Pancreas (tissue), 10 donors: ENCODE measurements around the gene GBX1. TPM values are rescaled to one million over a fixed set of nuclear protein-coding genes. Genes with fewer than 3 reads are reported as not detected.
A peak's percentile ranks its signal among the peaks of the same experiment; 100 is the strongest.

Experiments used
- ATAC-seq, 4 donors: fragments of 200-7000 bp; cut with Tn5 transposase; one replicate each; pipeline versions ENCODE4 v1.8.0 to v1.9.1; 2020; ENCODE audit warnings: mild to moderate bottlenecking in 4 of 4, moderate library complexity in 4 of 4
- DNase-seq, 6 donors: peaks; one replicate each; pipeline ENCODE4 v3.0.0-alpha.2; 2020
- FAIRE-seq: peaks from 2 replicates; lab custom pipeline; 2012; peaks lifted over from hg19 to GRCh38; lab: Jason Lieb, UNC
- H3K27ac ChIP-seq, 4 donors: fragments of 200-600 bp; sonication (generic); 1 replicate in 3 of 4; 2 replicates in 1 of 4; pipeline versions ENCODE4 v1.5.0 to v1.8.0; 2020
- H3K27me3 ChIP-seq, 4 donors: fragments of 200-600 bp; one replicate each; pipeline ENCODE4 v1.8.0; 2021
- H3K36me3 ChIP-seq, 3 donors: fragments of 200-600 bp; sonication (generic) in 1 of 3; one replicate each; pipeline versions ENCODE4 v1.5.0 to v1.8.0; 2020 to 2021
- H3K4me1 ChIP-seq, 3 donors: fragments of 200-600 bp; one replicate each; pipeline ENCODE4 v1.8.0; 2021
- H3K4me3 ChIP-seq, 4 donors: fragments of 200-600 bp; sonication (generic) in 2 of 4; one replicate each; pipeline versions ENCODE4 v1.5.0 to v1.8.0; 2020 to 2021
- H3K9me3 ChIP-seq, 4 donors: fragments of 200-600 bp; one replicate each; pipeline ENCODE4 v1.8.0; 2021
- WGBS, 2 donors: extraction: QIAGEN DNeasy Blood & Tissue Kit; methylation state at CpG; one replicate each; pipeline ENCODE4 v1.1.7; 2013; 5-methylcytosine and 5-hydroxymethylcytosine counted together
- intact Hi-C, 3 donors: fragments of 100-400 bp; cut with DNase I; formaldehyde crosslinking; loops; one replicate each; pipeline versions ENCODE4 v1.11.1 to v1.14.2; 2022
- polyA plus RNA-seq, 2 donors: library from polyadenylated mRNA; stranded (reverse); fragments of 200-250 nt; gene quantifications; one replicate each; pipeline ENCODE4 v1.2.3, GENCODE V29; 2013
- total RNA-seq, 6 donors: library from RNA; stranded (reverse); fragmentation: NEBNext Ultra II Directional in 4 of 6; extraction: Animal tissue kit (Norgen Biotek cat#: 25700) in 4 of 6; gene quantifications; one replicate each; pipeline versions ENCODE4 v1.2.1 to v1.2.4, GENCODE V29; 2021 to 2023
- TF ChIP-seq, protein P1 (sequence below), 4 donors: fragments of 200-600 bp; sonication (generic) in 3 of 4; IDR thresholded peaks; one replicate each; pipeline versions ENCODE4 v1.5.0 to v1.8.0; 2021; ENCODE audit warnings: antibody characterized with exemption in 4 of 4
- donor health status: healthy with polysubstance abuse.
- donor health status: DM: no; HTN: no; CAD: no; lungs with moderate emphysema.
- donor health status: DM: no; HTN: no; CAD: no.
- donor health status: control.
- donor health status: control.
- donor health status: Bipolar disorder and iron deficiency.
- donor health status: DM: yes; HTN: yes; CAD: no.
- donor health status: DM: no; HTN: no; CAD: no.
- donor health status: DM: no; HTN: no; CAD: no.
- donor health status: DM: yes; HTN: yes; CAD: no.

GBX1 gene
- total and polyA plus RNA-seq, 8 donors, result not detected

DNA sequence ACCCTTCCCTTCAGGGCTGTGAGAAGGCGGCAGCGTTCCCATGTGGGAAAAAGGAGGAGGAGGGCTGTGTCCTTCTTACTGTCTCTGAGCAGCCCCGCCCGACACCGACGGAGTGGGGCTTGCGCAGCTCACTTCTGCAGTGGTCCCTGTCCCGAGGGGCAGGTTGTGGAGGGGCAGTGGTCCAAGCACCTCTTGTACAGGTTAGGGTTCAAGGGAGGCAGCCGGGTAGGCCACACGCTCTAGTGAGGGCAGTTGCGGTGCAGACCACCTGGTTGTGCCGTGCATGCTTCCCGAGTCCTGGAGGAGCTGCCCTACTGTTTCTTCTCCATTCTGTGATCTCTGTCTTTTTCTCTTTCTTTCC is 48.5 kb downstream of the GBX1 start:
- TF ChIP-seq, protein P1, sequence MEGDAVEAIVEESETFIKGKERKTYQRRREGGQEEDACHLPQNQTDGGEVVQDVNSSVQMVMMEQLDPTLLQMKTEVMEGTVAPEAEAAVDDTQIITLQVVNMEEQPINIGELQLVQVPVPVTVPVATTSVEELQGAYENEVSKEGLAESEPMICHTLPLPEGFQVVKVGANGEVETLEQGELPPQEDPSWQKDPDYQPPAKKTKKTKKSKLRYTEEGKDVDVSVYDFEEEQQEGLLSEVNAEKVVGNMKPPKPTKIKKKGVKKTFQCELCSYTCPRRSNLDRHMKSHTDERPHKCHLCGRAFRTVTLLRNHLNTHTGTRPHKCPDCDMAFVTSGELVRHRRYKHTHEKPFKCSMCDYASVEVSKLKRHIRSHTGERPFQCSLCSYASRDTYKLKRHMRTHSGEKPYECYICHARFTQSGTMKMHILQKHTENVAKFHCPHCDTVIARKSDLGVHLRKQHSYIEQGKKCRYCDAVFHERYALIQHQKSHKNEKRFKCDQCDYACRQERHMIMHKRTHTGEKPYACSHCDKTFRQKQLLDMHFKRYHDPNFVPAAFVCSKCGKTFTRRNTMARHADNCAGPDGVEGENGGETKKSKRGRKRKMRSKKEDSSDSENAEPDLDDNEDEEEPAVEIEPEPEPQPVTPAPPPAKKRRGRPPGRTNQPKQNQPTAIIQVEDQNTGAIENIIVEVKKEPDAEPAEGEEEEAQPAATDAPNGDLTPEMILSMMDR (IDR thresholded peaks at IDR 0.05), result no peak
- peak in 1 of 6 donors; percentile 69 for DNase-seq

DNA sequence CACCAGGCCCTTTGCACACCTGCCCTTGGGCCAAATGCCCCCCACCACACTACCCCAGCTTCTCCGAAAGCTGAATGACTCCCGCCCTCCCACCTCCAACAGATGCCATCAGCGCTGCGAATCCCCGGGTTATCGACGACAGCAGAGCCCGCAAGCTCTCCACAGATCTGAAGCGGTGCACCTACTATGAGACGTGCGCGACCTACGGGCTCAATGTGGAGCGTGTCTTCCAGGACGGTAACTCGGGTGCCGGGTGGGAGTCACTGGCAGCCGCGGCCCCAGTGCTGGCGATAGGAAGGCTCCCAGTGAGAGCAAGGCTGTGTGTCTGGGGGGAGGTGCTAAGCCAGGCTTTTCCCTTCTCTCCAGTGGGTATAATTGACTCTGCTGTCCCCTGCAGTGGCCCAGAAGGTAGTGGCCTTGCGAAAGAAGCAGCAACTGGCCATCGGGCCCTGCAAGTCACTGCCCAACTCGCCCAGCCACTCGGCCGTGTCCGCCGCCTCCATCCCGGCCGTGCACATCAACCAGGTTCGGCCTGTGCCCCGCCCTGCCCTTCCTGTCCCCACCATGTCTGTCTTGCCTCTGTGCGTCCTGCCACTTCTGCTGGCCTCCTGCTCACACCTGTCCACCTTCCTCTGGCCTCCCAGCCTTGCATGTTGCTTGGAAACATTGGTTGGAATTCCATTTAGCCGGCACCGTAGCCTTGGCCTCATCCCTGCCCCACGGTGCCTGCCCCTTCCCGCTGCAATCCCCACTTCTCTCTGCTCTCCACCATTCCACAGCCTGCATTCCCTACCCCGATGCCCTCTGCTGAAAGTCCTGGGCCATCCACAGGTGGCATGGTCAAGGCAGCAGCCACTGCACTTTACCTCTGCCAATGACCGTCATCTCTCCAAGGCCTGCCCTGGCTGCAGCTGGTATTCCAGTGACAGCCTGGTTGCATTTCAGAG is 49.1 kb downstream of the GBX1 start:
- peak in 1 of 6 donors; percentile 58 for DNase-seq
- 91% methylated on average over 38 of the region's 38 CpGs for WGBS, 2 donors
- TF ChIP-seq, protein P1 (IDR thresholded peaks at IDR 0.05), result no peak
- H3K27me3 ChIP-seq, result no peaks in the 10 kb centered on the region
- intact Hi-C loops, result no loop called here
- no peak for ATAC-seq
- H3K27ac ChIP-seq, result no peak overlapping the region
- H3K4me1 ChIP-seq, result peaks cover 4 to 8% (median 6%) of the 10 kb centered on the region in 3 donors
- no peak for FAIRE-seq
- H3K4me3 ChIP-seq, result no peak overlapping the region
- no peaks in the 10 kb centered on the region for H3K9me3 ChIP-seq
- peaks cover 0 to 43% (median 19%) of the 10 kb centered on the region in 3 donors for H3K36me3 ChIP-seq

More for the DNA sequence above, 48.5 kb downstream of the GBX1 start:
- FAIRE-seq (no peak), ATAC-seq (no peak)
- Histone ChIP-seq H3K27me3 (no peaks in the 10 kb centered on the region), H3K27ac (no peak overlapping the region), H3K36me3 (peaks cover 0 to 43% (median 19%) of the 10 kb centered on the region in 3 donors), H3K4me1 (peaks cover 2 to 4% (median 2%) of the 10 kb centered on the region in 3 donors), H3K4me3 (no peak overlapping the region), H3K9me3 (no peaks in the 10 kb centered on the region)
- 93 to 94% methylated on average over 13 of the region's 13 CpGs for WGBS, 2 donors
- intact Hi-C loops, result no loop called here

DNA sequence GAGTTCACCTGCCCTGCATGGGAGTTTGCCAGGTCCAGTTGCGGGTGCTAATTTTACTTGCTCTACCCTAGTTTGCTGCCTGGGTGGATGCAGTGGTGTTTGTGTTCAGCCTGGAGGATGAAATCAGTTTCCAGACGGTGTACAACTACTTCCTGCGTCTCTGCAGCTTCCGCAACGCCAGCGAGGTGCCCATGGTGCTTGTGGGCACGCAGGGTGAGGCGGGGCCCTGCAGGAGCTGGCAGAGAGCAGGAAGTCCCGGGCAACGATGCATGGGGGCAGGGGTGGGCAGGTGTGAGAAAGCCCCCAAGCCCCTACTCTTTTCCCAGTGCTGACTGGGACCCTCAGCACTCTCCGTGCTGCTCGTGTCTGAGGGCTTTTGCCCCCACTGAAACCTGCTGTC is 49.9 kb downstream of the GBX1 start:
- Histone ChIP-seq H3K4me1 (peaks cover 4 to 12% (median 6%) of the 10 kb centered on the region in 3 donors), H3K4me3 (no peak overlapping the region), H3K9me3 (no peaks in the 10 kb centered on the region), H3K36me3 (peaks cover 0 to 34% (median 19%) of the 10 kb centered on the region in 3 donors), H3K27me3 (no peaks in the 10 kb centered on the region), H3K27ac (no peak overlapping the region)
- ATAC-seq, result no peak
- DNase-seq, result peak in 2 of 6 donors; percentile 19 to 59
- FAIRE-seq, result no peak
- WGBS, 2 donors, result 91 to 92% methylated on average over 12 of the region's 12 CpGs
- TF ChIP-seq, protein P1 (IDR thresholded peaks at IDR 0.05), result no peak
- intact Hi-C loops, result no loop called here

DNA sequence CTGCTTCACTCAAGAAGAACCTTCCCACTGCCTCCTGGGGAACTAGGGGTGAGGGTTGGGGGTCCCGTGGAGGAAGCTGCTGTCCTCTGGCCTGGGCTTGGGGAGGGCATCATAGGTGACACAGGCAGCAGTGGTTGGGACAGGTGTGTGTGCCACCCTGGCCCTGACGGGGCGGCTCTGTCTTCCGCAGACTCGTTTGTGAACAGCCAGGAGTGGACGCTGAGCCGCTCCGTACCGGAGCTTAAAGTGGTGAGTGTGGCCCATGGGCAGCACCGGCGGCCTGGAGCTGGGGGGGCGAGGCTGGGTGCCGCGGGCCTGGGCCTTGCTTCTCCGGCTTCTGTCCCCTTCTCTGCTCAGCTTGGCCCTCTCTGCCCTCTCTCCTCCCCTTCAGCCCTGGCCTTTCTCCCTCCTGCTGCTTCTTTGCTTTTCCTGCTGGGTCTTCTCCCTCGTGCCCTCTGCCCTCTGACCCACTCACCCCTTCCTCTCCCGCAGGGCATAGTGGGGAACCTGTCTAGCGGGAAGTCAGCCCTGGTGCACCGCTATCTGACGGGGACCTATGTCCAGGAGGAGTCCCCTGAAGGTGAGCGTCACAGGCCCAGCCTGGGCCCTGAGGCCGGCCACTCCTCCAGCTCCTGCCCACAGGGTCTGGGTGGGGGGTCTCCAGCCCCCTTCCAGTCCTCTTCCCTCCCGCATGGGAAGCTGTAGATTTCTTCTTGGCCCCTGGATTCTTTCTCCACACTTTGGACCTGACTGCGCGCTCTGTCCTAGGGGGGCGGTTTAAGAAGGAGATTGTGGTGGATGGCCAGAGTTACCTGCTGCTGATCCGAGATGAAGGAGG is 50.7 kb downstream of the GBX1 start:
- ATAC-seq (no peak), FAIRE-seq (no peak), DNase-seq (peak in 1 of 6 donors; percentile 77)
- TF ChIP-seq, protein P1 (IDR thresholded peaks at IDR 0.05), result no peak
- H3K36me3 ChIP-seq, result peaks cover 0 to 34% (median 19%) of the 10 kb centered on the region in 3 donors
- H3K27ac ChIP-seq, result no peak overlapping the region
- peaks cover 4 to 13% (median 6%) of the 10 kb centered on the region in 3 donors for H3K4me1 ChIP-seq
- H3K9me3 ChIP-seq, result no peaks in the 10 kb centered on the region
- H3K4me3 ChIP-seq, result no peak overlapping the region
- no peaks in the 10 kb centered on the region for H3K27me3 ChIP-seq
- intact Hi-C loops, result no loop called here
- 92 to 94% methylated on average over 27 of the region's 27 CpGs for WGBS, 2 donors
